C4-2B (cell line): ENCODE measurements around the gene SIK1.

ENCODE experiments used
- CTCF ChIP-seq: fragments of 450-650 bp; conservative IDR thresholded peaks from 2 replicates; pipeline ENCODE4 v1.5.1; 2017; ENCODE audit warnings: mild to moderate bottlenecking
- ZFX ChIP-seq: fragments of 450-650 bp; IDR thresholded peaks from 2 replicates; pipeline ENCODE4 v1.6.1; 2017

DNA sequence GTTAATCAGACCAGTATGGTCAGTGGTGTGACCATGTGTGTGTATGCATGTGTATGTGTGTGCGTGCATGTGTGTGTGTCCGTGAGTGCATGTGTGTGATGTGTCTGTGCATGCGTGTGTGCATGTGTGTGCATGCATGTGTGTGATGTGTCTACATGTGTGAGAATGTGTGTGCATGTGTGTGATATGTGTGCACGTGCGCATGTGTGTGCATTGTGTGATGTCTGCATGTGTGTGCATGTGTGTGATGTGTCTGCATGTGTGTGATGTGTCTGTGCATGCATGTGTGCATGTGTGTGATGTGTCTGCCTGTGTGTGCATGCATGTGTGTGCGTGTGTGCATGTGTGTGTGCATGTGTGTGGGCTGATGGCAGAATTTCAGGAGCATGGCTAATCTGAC, 58.2 kb downstream of the SIK1 start:
- TF ChIP-seq CTCF (no peak), ZFX (no peak)
